Ectodermal cell (in vitro differentiated cells): Measurements from ENCODE around the gene RGS13.

Source experiments
- H3K27ac ChIP-seq: 2 replicates; pipeline ENCODE4 v1.7.0; 2013; ENCODE audit warnings: mild to moderate bottlenecking, low read depth, low read length; ENCODE audit not compliant: insufficient read depth, poor library complexity, severe bottlenecking
- H3K27me3 ChIP-seq: 2 replicates; pipeline ENCODE4 v1.7.0; 2013; ENCODE audit warnings: mild to moderate bottlenecking, low read length; ENCODE audit not compliant: insufficient read depth, control insufficient read depth, poor library complexity, severe bottlenecking
- H3K36me3 ChIP-seq: one replicate; pipeline ENCODE4 v1.7.0; 2013; ENCODE audit warnings: low read length; ENCODE audit not compliant: control insufficient read depth, insufficient read depth
- H3K4me1 ChIP-seq: one replicate; pipeline ENCODE4 v1.7.0; 2013; ENCODE audit warnings: low read length; ENCODE audit not compliant: control insufficient read depth, insufficient read depth
- H3K4me3 ChIP-seq: 2 replicates; pipeline ENCODE4 v1.7.0; 2013; ENCODE audit warnings: low read depth, low read length, control low read depth; ENCODE audit not compliant: insufficient read depth
- H3K9me3 ChIP-seq: 2 replicates; pipeline ENCODE4 v1.7.0; 2013; ENCODE audit warnings: mild to moderate bottlenecking, low read length, moderate library complexity; ENCODE audit not compliant: control insufficient read depth
- WGBS, 2 experiments: methylation state at CpG; one replicate each; pipeline ENCODE4 v1.1.7; 2013; ENCODE audit warnings: missing lambda C conversion rate in 2 of 2; 5-methylcytosine and 5-hydroxymethylcytosine counted together

The RGS13 gene

DNA sequence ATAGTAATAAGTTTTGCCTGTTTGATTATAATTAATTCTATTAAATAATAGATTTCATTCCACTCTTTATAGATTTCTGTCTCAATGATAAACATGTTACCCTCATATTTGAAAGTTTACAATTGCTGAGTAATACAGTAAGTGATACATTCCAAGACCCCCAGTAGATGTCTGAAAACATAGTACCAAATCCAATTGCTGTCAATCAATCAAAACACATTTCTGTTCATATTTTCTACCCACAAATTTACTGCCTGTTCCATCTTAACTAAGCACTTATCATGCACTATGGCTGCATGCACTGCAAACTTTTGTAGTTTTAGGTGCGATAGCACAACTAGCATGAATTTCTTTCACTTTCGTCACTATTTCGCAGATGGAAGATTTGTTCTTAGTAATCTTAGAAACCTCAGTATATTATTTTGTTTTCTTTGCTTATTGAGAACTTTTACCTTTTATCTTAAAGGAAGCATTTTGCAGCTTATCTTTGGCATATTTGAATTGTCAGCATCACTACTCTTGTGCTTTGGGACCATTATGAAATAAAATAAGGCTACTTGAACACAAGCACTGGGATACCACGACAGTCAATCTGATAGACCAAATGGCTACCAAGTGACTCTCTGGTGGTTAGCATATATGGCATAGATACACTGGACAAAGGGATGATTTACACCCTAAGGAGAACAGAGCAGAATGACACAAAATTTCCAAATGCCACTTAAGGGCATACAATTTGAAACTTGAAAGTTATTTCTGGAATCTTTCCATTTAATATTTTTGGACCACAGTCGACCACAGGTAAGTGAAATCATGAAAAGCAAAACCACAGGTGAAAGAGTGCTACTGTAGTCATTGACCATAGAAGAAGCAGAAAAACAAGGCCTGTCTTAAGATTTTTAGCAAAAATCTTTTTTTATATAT is 67.6 kb downstream of the RGS13 start:
- Histone ChIP-seq H3K4me1 (no peaks in the 10 kb centered on the region), H3K36me3 (no peaks in the 10 kb centered on the region), H3K4me3 (no peak overlapping the region), H3K9me3 (no peaks in the 10 kb centered on the region), H3K27ac (no peak overlapping the region), H3K27me3 (no peaks in the 10 kb centered on the region)
- 91 to 93% methylated on average over 3 to 5 of the region's 5 CpGs for WGBS, 2 experiments

DNA sequence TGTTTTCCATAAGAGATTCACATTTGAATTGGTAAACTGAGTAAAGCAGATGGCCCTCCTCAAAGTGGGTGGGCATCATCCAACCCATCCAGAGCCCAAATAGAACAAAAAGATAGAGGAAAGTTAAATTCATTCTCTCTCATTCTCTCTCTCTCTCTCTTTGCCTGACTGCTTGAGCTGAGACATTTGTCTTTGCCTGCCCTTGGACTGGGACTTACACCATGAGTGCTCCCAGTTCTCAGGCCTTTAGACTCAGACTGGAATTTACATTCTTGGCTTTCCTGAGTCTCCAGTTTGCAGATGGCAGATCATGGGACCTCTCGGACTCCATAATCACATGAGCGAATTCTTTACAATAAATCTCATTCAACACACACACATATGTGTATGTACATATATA is 69.6 kb downstream of the RGS13 start:
- no peaks in the 10 kb centered on the region for H3K9me3 ChIP-seq
- peaks cover 6% of the 10 kb centered on the region for H3K4me1 ChIP-seq
- WGBS, 2 experiments, result 80% methylated on average over 1 of the region's 2 CpGs; no CpG with 5 or more reads in 1 of the 2 experiments
- H3K27me3 ChIP-seq, result no peaks in the 10 kb centered on the region
- no peaks in the 10 kb centered on the region for H3K36me3 ChIP-seq
- no peak overlapping the region for H3K27ac ChIP-seq
- H3K4me3 ChIP-seq, result no peak overlapping the region

DNA sequence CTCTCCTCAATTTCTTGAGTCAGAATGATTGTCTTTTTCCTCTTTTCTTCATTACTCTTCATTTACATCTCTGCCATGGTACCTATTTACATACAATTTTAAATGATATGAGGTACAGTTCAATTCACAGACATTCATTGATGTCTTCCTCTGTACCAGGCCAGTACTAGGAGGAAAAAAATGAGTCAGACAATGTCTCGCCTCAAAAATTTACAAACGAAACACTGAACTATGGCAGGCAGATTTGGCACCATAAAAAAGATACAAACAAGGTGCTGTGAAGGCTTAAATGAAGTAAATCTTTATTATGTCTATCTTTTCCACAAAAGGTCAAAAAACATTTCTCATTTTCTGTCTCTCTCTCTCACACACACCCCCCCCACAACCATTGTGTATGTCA is 71.0 kb downstream of the RGS13 start:
- H3K36me3 ChIP-seq, result no peaks in the 10 kb centered on the region
- no peak overlapping the region for H3K27ac ChIP-seq
- H3K9me3 ChIP-seq, result no peaks in the 10 kb centered on the region
- 86 to 92% methylated on average over 2 of the region's 2 CpGs for WGBS, 2 experiments
- no peak overlapping the region for H3K4me3 ChIP-seq
- peaks cover 6% of the 10 kb centered on the region for H3K4me1 ChIP-seq
- no peaks in the 10 kb centered on the region for H3K27me3 ChIP-seq

DNA sequence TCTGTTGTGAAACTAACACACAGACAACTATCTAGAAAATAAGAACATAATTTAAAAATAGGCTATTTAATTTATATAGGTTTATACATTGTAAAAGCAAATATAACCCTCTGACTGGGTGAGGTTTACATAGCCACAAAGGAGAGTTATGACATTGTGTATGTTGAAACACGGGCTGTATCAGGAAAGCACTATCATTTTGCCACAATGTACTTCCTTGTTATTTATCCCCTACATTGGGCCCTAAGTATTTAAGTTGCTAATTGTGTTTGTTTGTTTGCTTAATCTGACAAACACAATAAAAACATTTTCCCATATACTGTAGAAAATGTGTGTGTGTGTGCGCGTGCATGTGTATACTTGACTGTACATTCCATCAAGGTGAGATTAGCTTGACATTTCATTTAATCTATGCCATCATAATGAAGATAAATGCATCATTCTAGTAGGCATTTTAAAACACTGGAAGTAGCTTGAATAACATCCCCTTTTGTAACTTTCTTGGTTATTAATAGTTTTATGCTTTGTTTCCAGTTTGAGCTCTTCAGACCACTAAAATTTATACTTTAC is 72.1 kb downstream of the RGS13 start:
- Histone ChIP-seq H3K4me1 (peaks cover 6% of the 10 kb centered on the region), H3K36me3 (no peaks in the 10 kb centered on the region), H3K27me3 (no peaks in the 10 kb centered on the region), H3K9me3 (no peaks in the 10 kb centered on the region), H3K4me3 (no peak overlapping the region), H3K27ac (no peak overlapping the region)
- WGBS, 2 experiments, result 67 to 100% methylated on average over 1 to 2 of the region's 3 CpGs

DNA sequence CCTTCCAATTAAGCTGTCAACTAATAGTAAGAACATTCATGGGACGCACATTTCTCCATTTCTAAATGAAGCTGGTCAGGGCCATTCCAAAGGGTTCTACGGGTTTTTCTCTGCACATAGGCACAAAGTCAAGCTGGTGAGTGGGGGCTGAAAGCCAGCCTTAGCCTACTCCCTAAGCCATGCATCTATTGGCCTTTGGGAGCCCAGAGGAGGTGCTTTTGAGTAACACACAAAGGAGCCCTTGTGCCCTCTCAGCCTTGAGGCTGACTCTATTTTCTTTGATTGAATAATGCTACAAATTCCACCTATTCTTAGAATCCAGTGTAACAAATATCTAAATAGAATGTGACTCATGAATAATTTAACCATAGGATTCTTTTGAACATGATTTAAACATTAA is 73.6 kb downstream of the RGS13 start:
- H3K9me3 ChIP-seq, result no peaks in the 10 kb centered on the region
- H3K27ac ChIP-seq, result no peak overlapping the region
- no peaks in the 10 kb centered on the region for H3K36me3 ChIP-seq
- WGBS, 2 experiments, result 59 to 64% methylated on average over 2 of the region's 2 CpGs
- peaks cover 6% of the 10 kb centered on the region for H3K4me1 ChIP-seq
- H3K27me3 ChIP-seq, result no peaks in the 10 kb centered on the region
- H3K4me3 ChIP-seq, result no peak overlapping the region
